HUES48 (cell line): ENCODE data around the gene ST3GAL5.

ENCODE experiments used
- H3K27ac ChIP-seq: one replicate; pipeline ENCODE4 v1.7.0; 2013; ENCODE audit warnings: low read depth, low read length, inconsistent platforms
- H3K27me3 ChIP-seq: 2 replicates; pipeline ENCODE4 v1.6.1; 2013; ENCODE audit warnings: mild to moderate bottlenecking, low read length; ENCODE audit not compliant: control insufficient read depth, insufficient read depth
- H3K36me3 ChIP-seq: 2 replicates; pipeline ENCODE4 v1.6.1; 2013; ENCODE audit warnings: low read length; ENCODE audit not compliant: control insufficient read depth, insufficient read depth
- H3K4me1 ChIP-seq: 2 replicates; pipeline ENCODE4 v1.6.1; 2013; ENCODE audit warnings: mild to moderate bottlenecking, low read length; ENCODE audit not compliant: control insufficient read depth, insufficient read depth
- H3K4me3 ChIP-seq: 2 replicates; pipeline ENCODE4 v1.5.1; 2013; ENCODE audit warnings: mild to moderate bottlenecking, low read depth, low read length
- H3K9ac ChIP-seq: 2 replicates; pipeline ENCODE4 v1.6.1; 2013; ENCODE audit warnings: mild to moderate bottlenecking, low read depth, low read length, moderate library complexity
- H3K9me3 ChIP-seq: 2 replicates; pipeline ENCODE4 v1.6.1; 2013; ENCODE audit warnings: low read length; ENCODE audit not compliant: control insufficient read depth, insufficient read depth

ST3GAL5 gene

DNA sequence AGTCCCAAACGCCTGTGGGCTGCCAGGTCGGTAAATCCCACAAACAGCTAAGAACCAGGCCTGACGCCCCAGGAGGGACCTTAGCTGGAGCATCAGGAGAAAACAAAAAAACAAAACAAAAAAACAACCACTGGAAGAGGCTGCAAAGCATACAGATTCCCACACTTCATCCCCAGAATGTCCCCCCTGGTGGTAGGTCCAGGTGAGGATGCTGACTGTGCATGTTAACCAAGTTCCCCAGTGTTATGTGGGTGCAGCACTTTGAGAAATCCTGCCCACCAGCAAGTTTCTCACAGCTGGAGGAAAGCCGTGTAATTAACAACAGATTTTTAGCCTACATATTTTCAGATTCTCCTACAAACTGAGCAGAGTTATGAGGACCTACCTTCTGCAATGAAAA is 15.1 kb downstream of the ST3GAL5 start:
- H3K36me3 ChIP-seq = no peaks in the 10 kb centered on the region
- no peak overlapping the region for H3K9ac ChIP-seq

DNA sequence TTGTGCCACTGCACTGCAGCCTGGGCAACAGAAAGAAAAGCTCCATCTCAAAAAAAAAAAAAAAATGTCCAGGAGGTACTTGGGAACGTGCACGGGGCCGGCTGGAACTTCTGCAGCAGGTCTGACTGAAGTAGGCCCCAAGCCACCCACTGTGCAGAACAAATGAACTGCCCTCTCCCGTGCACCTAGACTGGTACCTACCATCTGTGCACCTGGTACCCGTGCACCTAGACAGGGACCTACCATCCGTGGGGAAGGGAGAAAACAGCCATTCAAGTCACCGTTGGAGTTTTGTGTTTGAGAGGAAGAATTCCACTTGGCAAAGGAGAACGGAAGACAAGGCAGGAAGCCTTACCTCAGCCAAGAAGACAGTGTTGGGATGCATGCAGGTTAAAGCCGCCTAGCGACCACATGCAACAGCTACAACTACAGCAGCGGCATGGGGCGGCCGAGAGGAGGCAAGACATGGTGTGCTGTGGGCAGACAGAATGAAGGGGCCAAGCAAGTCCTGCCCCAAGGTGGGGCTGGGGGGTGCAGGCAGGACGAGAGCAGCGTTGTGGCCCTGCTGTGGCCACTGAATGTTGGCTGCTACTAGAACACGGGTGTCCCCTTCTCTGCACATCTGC is 16.1 kb downstream of the ST3GAL5 start:
- no peak overlapping the region for H3K27ac ChIP-seq
- no peaks in the 10 kb centered on the region for H3K9me3 ChIP-seq
- H3K4me1 ChIP-seq = peaks cover 11% of the 10 kb centered on the region; the same call in 1 of the 2 replicates
- no peaks in the 10 kb centered on the region for H3K36me3 ChIP-seq
- H3K4me3 ChIP-seq = no peak overlapping the region
- no peak overlapping the region for H3K9ac ChIP-seq
- no peaks in the 10 kb centered on the region for H3K27me3 ChIP-seq

More for the DNA sequence above, 15.1 kb downstream of the ST3GAL5 start:
- Histone ChIP-seq H3K27ac (no peak overlapping the region), H3K4me3 (no peak overlapping the region), H3K27me3 (no peaks in the 10 kb centered on the region), H3K4me1 (peaks cover 11% of the 10 kb centered on the region; the same call in 1 of the 2 replicates), H3K9me3 (no peaks in the 10 kb centered on the region)

DNA sequence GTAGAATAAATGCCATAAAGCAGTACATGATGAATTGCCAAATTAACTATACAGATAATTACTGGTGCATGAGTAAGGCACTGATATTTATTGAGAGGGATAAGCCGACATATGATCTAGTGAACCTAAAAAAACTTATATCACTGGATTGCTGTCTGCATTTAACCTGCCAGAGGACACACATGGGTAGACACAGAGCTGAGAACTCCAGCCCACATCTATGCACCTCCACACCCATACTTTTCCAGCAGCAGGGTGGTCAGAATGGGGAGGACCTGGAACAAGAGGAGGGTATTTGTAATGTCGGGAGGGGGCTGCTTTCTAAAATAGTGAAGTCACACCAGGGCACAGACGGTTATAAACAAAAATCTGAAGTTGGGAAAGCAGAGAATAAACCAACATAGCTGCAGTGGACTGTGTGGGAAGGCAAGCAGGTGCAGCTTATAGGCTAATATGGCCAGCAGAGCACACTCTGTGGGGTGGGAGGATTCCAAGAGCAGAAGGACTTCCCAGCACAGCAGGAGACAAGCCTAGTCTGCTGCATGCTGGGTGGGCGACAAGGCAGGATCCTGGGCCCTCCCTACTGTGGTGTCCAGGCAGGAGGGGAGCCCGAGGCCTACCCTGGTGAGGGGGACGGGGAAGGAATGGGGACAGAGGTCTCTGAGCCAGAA is 17.2 kb downstream of the ST3GAL5 start:
- peaks cover 11% of the 10 kb centered on the region; the same call in 1 of the 2 replicates for H3K4me1 ChIP-seq
- H3K4me3 ChIP-seq = no peak overlapping the region
- no peak overlapping the region for H3K27ac ChIP-seq
- no peak overlapping the region for H3K9ac ChIP-seq
- H3K36me3 ChIP-seq = no peaks in the 10 kb centered on the region
- H3K27me3 ChIP-seq = no peaks in the 10 kb centered on the region
- H3K9me3 ChIP-seq = no peaks in the 10 kb centered on the region

DNA sequence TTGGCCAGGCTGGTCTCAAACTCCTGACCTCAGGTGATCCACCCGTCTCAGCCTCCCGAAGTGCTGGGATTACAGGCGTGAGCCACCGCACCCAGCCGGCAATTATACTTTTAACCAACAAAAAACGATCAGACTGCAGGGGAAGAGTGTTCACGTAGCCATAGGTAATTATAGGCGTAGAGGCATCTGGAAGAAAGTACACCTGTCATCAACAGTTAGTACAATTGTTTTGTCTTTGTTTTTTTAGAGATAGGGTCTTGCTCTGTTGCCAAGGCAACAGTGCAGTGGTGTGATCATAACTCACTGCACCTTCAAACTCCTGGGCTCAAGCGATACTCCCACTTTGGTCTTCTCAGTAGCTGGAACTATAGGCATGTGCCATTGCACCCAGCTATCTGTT is 20.0 kb downstream of the ST3GAL5 start:
- Histone ChIP-seq H3K9me3 (no peaks in the 10 kb centered on the region), H3K4me1 (no peaks in the 10 kb centered on the region), H3K4me3 (no peak overlapping the region), H3K27ac (no peak overlapping the region), H3K9ac (no peak overlapping the region), H3K27me3 (no peaks in the 10 kb centered on the region), H3K36me3 (no peaks in the 10 kb centered on the region)

GRCh38 chr2:85867556-85868292 is 21.1 kb downstream of the ST3GAL5 start:
- Histone ChIP-seq H3K27me3 (no peaks in the 10 kb centered on the region), H3K9ac (no peak overlapping the region), H3K4me3 (no peak overlapping the region), H3K9me3 (no peaks in the 10 kb centered on the region), H3K27ac (no peak overlapping the region), H3K4me1 (no peaks in the 10 kb centered on the region), H3K36me3 (no peaks in the 10 kb centered on the region)

DNA sequence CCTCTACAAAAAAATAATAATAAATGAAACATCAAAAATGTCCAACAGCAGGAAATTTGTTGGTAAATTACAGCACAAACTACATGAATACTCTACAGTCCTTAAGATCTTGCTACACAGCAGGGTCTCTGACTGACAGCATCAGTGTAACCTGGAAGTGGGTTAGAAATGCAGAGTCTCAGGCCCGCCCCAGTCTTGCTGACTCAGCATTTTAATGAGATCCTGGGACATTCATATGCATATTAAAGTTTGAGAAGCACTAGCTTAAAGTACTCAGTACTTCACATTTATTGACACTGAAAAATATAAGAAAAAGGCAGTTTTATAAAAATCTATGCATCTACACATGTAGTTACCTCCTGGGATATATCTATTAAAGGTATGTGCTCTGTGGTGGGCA is 21.7 kb downstream of the ST3GAL5 start:
- Histone ChIP-seq H3K9ac (no peak overlapping the region), H3K4me1 (no peaks in the 10 kb centered on the region), H3K27ac (no peak overlapping the region), H3K27me3 (no peaks in the 10 kb centered on the region), H3K4me3 (no peak overlapping the region), H3K36me3 (no peaks in the 10 kb centered on the region), H3K9me3 (no peaks in the 10 kb centered on the region)

DNA sequence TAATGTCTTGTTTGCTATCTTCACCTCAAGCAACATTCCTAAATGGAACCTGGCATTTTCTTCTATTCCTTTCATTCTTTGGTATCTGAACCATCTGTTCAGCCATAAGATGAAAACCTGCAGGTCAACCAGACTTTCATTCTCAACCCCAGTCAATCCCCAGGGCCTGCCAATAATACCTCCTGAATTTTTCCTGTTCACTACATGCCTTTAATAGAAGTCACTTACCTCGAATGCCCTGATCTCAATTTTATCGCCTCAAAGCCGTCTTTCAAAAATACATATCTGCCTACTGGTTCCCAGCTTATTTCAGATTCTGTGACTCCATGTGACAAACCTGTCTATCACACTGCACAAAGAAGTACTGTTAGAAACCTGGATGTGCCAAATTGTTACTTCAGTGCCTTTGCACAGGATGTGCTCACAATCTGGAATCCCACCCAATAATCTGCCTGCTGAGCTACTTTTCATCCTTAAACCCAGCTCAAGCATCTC is 22.6 kb downstream of the ST3GAL5 start:
- H3K9ac ChIP-seq = no peak overlapping the region
- H3K4me1 ChIP-seq = no peaks in the 10 kb centered on the region
- no peaks in the 10 kb centered on the region for H3K9me3 ChIP-seq
- no peaks in the 10 kb centered on the region for H3K27me3 ChIP-seq
- no peaks in the 10 kb centered on the region for H3K36me3 ChIP-seq
- H3K4me3 ChIP-seq = no peak overlapping the region
- H3K27ac ChIP-seq = no peak overlapping the region

DNA sequence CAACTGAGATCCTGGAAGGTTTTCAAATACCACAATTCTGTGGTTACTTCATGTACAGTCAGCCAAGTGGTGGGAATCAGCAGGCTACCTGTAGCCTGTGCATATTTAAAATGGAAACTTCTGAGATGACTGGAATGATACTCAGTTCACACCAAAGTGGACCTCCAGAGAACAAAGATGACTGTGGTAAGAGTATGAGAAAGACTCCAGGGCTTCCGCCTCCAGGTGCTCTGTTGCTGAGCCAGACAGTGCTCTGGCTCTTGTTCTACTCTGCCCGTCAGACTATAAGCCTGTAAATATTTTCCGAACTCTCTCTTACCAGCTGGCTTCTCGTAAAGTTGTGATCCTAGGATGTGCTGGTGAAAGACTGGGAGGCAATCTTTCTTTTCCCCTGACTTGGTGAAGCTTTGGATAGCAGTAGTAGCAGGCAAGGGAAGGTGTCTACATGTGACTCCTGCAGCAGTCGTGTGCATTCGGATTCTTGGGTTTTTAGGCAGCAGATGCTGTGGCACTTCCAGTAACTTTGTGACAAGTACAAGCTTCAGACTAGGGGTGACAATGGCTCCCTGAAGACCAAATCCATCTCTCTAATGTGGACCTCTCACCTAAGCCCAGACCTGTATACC is 23.1 kb downstream of the ST3GAL5 start:
- H3K27ac ChIP-seq = no peak overlapping the region
- no peaks in the 10 kb centered on the region for H3K36me3 ChIP-seq
- no peaks in the 10 kb centered on the region for H3K4me1 ChIP-seq
- H3K9ac ChIP-seq = no peak overlapping the region
- H3K9me3 ChIP-seq = no peaks in the 10 kb centered on the region
- no peaks in the 10 kb centered on the region for H3K27me3 ChIP-seq
- no peak overlapping the region for H3K4me3 ChIP-seq

DNA sequence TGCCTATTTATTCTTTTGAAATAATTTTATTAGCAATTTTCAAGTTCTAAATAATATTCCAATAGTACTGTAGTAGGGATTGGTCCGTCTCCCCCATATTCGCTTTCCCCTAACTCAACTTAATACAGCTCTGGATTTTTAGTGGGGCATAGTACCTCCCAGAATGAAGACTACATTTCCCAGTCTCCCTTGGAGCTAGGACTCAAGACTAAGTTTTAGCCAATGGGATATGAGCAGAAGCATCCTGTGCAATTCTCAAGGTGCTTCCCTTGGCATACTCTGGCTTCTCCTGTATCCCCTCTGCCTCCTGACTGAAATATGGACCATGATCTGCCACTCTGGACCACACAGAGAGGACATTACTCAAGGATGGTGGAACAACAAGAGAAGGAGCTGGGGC is 24.1 kb downstream of the ST3GAL5 start:
- Histone ChIP-seq H3K4me3 (no peak overlapping the region), H3K36me3 (no peaks in the 10 kb centered on the region), H3K4me1 (no peaks in the 10 kb centered on the region), H3K27me3 (no peaks in the 10 kb centered on the region), H3K9me3 (no peaks in the 10 kb centered on the region), H3K9ac (no peak overlapping the region), H3K27ac (no peak overlapping the region)

DNA sequence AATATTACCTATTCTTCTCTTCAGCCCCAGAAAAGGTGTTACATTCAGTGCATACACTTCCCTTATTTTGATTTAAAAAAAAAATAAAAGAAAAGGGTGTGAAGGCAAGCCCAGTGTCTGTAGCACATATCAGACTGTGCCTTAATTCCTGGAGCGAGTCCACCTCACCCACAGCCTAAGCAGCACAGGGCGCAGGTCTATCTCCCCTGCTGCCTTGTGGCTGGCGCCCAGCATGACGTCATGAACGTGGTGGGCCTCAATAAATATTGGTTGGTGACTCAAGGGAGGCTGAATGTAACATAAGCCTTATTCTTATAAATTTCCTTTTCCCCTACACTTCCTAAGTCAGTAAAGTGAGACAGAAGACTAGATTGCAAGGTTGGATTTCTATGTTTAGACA is 26.4 kb downstream of the ST3GAL5 start:
- no peaks in the 10 kb centered on the region for H3K27me3 ChIP-seq
- H3K9me3 ChIP-seq = no peaks in the 10 kb centered on the region
- H3K4me3 ChIP-seq = no peak overlapping the region
- no peaks in the 10 kb centered on the region for H3K4me1 ChIP-seq
- no peaks in the 10 kb centered on the region for H3K36me3 ChIP-seq
- no peak overlapping the region for H3K9ac ChIP-seq
- H3K27ac ChIP-seq = no peak overlapping the region

DNA sequence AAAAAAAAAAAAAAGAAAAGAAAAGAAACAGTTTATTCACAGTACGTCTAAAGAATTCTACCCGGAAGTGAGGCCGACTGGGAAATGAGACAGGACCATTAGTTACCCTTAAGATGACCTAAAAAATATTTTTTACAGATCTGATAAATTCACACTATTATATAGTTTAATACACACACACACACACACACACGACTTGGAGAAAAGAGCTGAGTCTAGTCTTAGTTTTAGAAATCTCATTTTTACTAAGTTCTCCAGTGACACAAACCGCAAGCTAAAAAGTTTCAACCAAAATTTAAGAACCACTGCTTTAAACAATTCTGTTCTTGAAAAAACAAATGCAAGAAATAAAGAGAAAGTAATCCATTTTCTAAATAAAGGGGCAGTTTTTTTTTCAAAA is 27.1 kb downstream of the ST3GAL5 start:
- H3K4me1 ChIP-seq = no peaks in the 10 kb centered on the region
- H3K9ac ChIP-seq = no peak overlapping the region
- no peak overlapping the region for H3K27ac ChIP-seq
- H3K27me3 ChIP-seq = no peaks in the 10 kb centered on the region
- no peak overlapping the region for H3K4me3 ChIP-seq
- no peaks in the 10 kb centered on the region for H3K36me3 ChIP-seq
- H3K9me3 ChIP-seq = no peaks in the 10 kb centered on the region
